ENCODE results near the gene CXCR6.

Gene CXCR6

DNA sequence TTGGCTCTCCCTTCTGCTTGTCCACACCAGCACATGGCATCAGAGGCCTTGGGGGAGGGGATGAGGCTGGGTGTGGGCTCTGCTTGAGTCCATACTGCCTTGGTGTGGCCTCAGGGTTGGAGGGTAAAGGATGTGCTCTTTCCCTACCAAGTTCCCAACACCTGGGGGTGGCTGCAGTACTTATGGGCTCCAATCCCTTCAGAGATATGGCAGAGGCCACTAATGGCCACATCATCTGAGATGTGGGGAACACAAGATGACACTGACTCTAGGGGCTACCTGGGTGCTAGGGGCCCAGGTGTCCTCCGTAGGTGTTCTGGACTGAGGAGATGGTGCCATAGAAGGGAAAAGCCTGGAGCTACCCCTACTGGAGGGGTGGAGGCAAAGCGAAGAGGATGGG is 6.9 kb downstream of the CXCR6 start:
- Histone ChIP-seq H3K4me3 (ENCODE audit: low read length) (no peak overlapping the region), H3K27me3 (replicated peaks; ENCODE audit: insufficient read depth, low read length) (no peaks in the 10 kb centered on the region), H2AFZ (ENCODE audit: low read length) (no peak overlapping the region), H3K4me1 (ENCODE audit: low read length) (no peaks in the 10 kb centered on the region), H3F3A (ENCODE audit: insufficient read depth, low read length) (no peaks in the 10 kb centered on the region), H3K9ac (ENCODE audit: low read length) (no peak overlapping the region), H3K9me2 (replicated peaks; ENCODE audit: insufficient read depth, low read length) (no peaks in the 10 kb centered on the region), H3K79me2 (ENCODE audit: low read length) (no peaks in the 10 kb centered on the region), H3K27ac (ENCODE audit: low read length) (no peak overlapping the region), H3K9me3 (replicated peaks; ENCODE audit: insufficient read depth, low read length) (no peaks in the 10 kb centered on the region), H3K4me2 (ENCODE audit: low read depth, low read length) (no peak overlapping the region), H3K36me3 (replicated peaks; ENCODE audit: insufficient read depth, low read length) (no peaks in the 10 kb centered on the region), H4K20me1 (ENCODE audit: insufficient read depth, low read length) (no peaks in the 10 kb centered on the region; the same call in 1 of the 2 replicates)
- no peak for DNase-seq
- TF ChIP-seq, protein P1, sequence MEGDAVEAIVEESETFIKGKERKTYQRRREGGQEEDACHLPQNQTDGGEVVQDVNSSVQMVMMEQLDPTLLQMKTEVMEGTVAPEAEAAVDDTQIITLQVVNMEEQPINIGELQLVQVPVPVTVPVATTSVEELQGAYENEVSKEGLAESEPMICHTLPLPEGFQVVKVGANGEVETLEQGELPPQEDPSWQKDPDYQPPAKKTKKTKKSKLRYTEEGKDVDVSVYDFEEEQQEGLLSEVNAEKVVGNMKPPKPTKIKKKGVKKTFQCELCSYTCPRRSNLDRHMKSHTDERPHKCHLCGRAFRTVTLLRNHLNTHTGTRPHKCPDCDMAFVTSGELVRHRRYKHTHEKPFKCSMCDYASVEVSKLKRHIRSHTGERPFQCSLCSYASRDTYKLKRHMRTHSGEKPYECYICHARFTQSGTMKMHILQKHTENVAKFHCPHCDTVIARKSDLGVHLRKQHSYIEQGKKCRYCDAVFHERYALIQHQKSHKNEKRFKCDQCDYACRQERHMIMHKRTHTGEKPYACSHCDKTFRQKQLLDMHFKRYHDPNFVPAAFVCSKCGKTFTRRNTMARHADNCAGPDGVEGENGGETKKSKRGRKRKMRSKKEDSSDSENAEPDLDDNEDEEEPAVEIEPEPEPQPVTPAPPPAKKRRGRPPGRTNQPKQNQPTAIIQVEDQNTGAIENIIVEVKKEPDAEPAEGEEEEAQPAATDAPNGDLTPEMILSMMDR (IDR thresholded peaks at IDR 0.05; ENCODE audit: low read length), result no peak
- TF ChIP-seq EZH2phosphoT487 (IDR thresholded peaks at IDR 0.05; ENCODE audit: low read length), result no peak

DNA sequence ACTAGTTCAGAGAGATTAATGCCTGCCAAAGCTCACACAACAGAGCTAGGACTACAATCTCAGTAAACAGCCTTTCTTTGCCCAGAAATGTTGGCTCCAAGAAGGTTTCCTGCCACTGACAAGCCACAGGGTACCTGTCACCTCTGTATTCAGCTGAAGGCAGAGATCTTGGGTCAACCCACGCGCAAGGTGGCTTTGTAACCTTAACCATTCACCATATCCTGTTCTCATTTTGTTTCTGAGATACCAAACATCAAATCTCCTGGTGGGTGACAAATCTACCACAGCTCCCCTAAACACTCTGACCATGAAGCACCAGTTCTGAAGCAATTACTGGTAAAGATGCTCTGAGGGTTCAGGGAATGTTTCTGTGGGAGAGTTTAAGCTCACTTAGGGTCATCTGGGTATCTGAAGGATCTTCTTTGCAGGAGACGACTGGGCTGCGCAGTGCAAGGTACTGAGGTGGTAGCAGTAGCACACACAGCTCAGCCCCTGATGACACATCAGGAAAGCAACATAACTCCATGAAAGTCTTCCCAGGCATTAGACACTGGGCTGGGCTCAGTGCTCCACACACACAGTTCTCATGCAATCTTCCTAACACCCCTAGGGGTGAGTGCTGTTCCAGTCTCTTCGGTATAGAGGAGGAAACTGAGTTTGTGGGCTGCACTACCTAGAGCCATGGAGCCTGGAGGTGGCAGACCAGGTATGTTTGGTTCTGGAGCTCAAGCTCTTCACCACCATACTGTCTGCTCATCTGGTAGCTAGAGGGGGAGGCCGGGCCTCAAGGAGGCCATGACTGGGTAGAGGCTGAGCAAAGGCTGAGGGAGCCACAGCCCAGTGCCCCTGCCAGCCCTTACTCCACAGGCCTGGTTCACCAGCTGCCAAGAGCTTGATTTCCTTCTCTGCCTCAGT is 7.7 kb downstream of the CXCR6 start:
- TF ChIP-seq EZH2phosphoT487 (IDR thresholded peaks at IDR 0.05; ENCODE audit: low read length), result no peak
- TF ChIP-seq, protein P1 (IDR thresholded peaks at IDR 0.05; ENCODE audit: low read length), result no peak
- TF ChIP-seq EZH2 (optimal IDR thresholded peaks at IDR 0.05; ENCODE audit: low read depth, low read length), result no peak
- H3K79me2 ChIP-seq (ENCODE audit: low read length), result no peaks in the 10 kb centered on the region
- no peaks in the 10 kb centered on the region; the same call in 1 of the 2 replicates for H4K20me1 ChIP-seq (ENCODE audit: insufficient read depth, low read length)
- H3K4me2 ChIP-seq (ENCODE audit: low read depth, low read length), result no peak overlapping the region
- H3K27ac ChIP-seq (ENCODE audit: low read length), result no peak overlapping the region
- H3K4me3 ChIP-seq (ENCODE audit: low read length), result no peak overlapping the region
- no peaks in the 10 kb centered on the region for H3F3A ChIP-seq (ENCODE audit: insufficient read depth, low read length)
- H3K9ac ChIP-seq (ENCODE audit: low read length), result no peak overlapping the region
- DNase-seq, result no peak
- no peaks in the 10 kb centered on the region for H3K27me3 ChIP-seq (replicated peaks; ENCODE audit: insufficient read depth, low read length)
- no peak overlapping the region for H2AFZ ChIP-seq (ENCODE audit: low read length)
- H3K36me3 ChIP-seq (replicated peaks; ENCODE audit: insufficient read depth, low read length), result no peaks in the 10 kb centered on the region
- H3K9me2 ChIP-seq (replicated peaks; ENCODE audit: insufficient read depth, low read length), result no peaks in the 10 kb centered on the region
- no peaks in the 10 kb centered on the region for H3K4me1 ChIP-seq (ENCODE audit: low read length)
- no peaks in the 10 kb centered on the region for H3K9me3 ChIP-seq (replicated peaks; ENCODE audit: insufficient read depth, low read length)

DNA sequence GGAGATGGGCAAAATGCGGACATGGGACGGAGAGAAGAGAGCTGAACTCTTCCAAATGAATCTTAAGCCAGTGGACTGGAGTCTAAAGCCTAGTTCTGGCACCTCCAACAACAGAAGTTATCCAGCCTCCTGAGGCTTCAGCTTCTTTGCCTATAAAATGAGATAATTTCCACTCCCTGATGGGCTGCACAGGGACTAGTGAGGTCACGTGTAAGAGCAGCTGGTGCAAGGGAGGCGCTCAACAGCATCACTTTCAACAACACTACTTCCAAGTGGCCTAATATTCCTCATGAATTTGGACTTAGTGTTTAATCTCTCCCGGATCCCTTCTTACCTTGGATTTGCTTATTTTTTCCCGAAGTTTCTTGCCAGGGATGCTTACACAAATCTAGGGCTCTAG is 8.7 kb downstream of the CXCR6 start:
- Histone ChIP-seq H3K79me2 (ENCODE audit: low read length) (no peaks in the 10 kb centered on the region), H3K9me2 (replicated peaks; ENCODE audit: insufficient read depth, low read length) (no peaks in the 10 kb centered on the region), H3K27me3 (replicated peaks; ENCODE audit: insufficient read depth, low read length) (no peaks in the 10 kb centered on the region), H4K20me1 (ENCODE audit: insufficient read depth, low read length) (no peaks in the 10 kb centered on the region; the same call in 1 of the 2 replicates), H3K9ac (ENCODE audit: low read length) (no peak overlapping the region), H3K36me3 (replicated peaks; ENCODE audit: insufficient read depth, low read length) (no peaks in the 10 kb centered on the region), H3K4me1 (ENCODE audit: low read length) (no peaks in the 10 kb centered on the region), H3K4me3 (ENCODE audit: low read length) (no peak overlapping the region), H2AFZ (ENCODE audit: low read length) (no peak overlapping the region), H3K27ac (ENCODE audit: low read length) (no peak overlapping the region), H3F3A (ENCODE audit: insufficient read depth, low read length) (no peaks in the 10 kb centered on the region), H3K9me3 (replicated peaks; ENCODE audit: insufficient read depth, low read length) (no peaks in the 10 kb centered on the region), H3K4me2 (ENCODE audit: low read depth, low read length) (no peak overlapping the region)
- TF ChIP-seq, protein P1 (IDR thresholded peaks at IDR 0.05; ENCODE audit: low read length), result no peak
- no peak for TF ChIP-seq EZH2 (optimal IDR thresholded peaks at IDR 0.05; ENCODE audit: low read depth, low read length)
- no peak for TF ChIP-seq EZH2phosphoT487 (IDR thresholded peaks at IDR 0.05; ENCODE audit: low read length)
- DNase-seq, result no peak
